ENCODE results near the gene MME.
"Not testable (repeated sequence)": the region's sequence is repeated elsewhere in the genome, so short reads cannot be mapped to it uniquely, and the experiment has no call there.

Gene MME

DNA sequence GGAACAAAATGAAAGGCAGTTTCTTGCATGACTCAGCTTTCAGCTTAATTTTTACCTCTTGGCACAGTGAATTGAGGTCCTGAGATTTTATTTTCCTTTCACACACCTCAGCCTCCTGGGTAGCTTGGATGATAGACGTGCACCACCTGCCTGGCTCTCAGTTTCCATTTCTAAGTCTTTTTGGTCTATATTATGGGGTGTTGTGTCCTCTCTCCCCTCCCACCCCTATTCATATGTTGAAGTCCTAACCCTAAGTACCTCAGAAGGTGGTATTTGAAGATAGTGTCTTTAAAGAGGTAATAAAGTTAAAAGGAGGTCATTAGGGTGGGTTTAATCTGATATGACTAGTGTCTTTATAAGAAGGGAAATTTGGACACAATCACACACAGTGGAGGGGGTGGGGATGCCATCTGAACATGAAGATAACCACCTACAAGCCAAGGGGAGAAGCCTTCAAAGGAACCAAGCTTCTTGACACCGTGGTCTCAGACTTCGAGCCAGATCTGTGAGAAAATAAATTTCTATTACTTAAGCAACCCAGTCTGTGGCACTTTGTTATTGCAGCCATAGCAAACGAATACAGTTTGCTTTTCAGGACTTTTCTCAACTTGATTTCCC is 128.2 kb downstream of the MME start:
- Histone ChIP-seq H3K9ac (peak overlapping the region; percentile 11; the same call in 1 of the 2 replicates), H3K4me2 (peak overlapping the region; percentile 38), H3K36me3 (ENCODE audit: insufficient read depth) (no peaks in the 10 kb centered on the region), H3K4me3 (IDR thresholded peaks at IDR 0.05; ENCODE audit: insufficient read depth, low read depth, low read length) (peak overlapping the region; percentile 53), H2AFZ (ENCODE audit: low read depth) (peak overlapping the region; percentile 23; the same call in 1 of the 2 replicates), H3K27ac (peak overlapping the region; percentile 68), H4K20me1 (ENCODE audit: insufficient read depth) (no peaks in the 10 kb centered on the region), H3K79me2 (ENCODE audit: insufficient read depth, low read depth) (no peaks in the 10 kb centered on the region), H3K27me3 (ENCODE audit: insufficient read depth, low read depth) (no peaks in the 10 kb centered on the region), H3K4me1 (ENCODE audit: low read depth, poor library complexity, severe bottlenecking) (peaks cover 46% of the 10 kb centered on the region)
- TF ChIP-seq, protein P1, sequence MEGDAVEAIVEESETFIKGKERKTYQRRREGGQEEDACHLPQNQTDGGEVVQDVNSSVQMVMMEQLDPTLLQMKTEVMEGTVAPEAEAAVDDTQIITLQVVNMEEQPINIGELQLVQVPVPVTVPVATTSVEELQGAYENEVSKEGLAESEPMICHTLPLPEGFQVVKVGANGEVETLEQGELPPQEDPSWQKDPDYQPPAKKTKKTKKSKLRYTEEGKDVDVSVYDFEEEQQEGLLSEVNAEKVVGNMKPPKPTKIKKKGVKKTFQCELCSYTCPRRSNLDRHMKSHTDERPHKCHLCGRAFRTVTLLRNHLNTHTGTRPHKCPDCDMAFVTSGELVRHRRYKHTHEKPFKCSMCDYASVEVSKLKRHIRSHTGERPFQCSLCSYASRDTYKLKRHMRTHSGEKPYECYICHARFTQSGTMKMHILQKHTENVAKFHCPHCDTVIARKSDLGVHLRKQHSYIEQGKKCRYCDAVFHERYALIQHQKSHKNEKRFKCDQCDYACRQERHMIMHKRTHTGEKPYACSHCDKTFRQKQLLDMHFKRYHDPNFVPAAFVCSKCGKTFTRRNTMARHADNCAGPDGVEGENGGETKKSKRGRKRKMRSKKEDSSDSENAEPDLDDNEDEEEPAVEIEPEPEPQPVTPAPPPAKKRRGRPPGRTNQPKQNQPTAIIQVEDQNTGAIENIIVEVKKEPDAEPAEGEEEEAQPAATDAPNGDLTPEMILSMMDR (conservative IDR thresholded peaks at IDR 0.05; ENCODE audit: low read depth, low read length), result no peak

- TF ChIP-seq, protein P1 (conservative IDR thresholded peaks at IDR 0.05; ENCODE audit: low read depth, low read length), result no peak
- H3K4me1 ChIP-seq (ENCODE audit: low read depth, poor library complexity, severe bottlenecking), result peaks cover 46% of the 10 kb centered on the region
- H3K27me3 ChIP-seq (ENCODE audit: insufficient read depth, low read depth), result no peaks in the 10 kb centered on the region
- H4K20me1 ChIP-seq (ENCODE audit: insufficient read depth), result no peaks in the 10 kb centered on the region
- H3K79me2 ChIP-seq (ENCODE audit: insufficient read depth, low read depth), result no peaks in the 10 kb centered on the region
- peak overlapping the region; percentile 53 for H3K27ac ChIP-seq
- H3K9ac ChIP-seq, result peak overlapping the region; percentile 8; the same call in 1 of the 2 replicates
- H3K36me3 ChIP-seq (ENCODE audit: insufficient read depth), result no peaks in the 10 kb centered on the region
- H3K4me2 ChIP-seq, result peak overlapping the region; percentile 62
- peak overlapping the region; percentile 50 for H2AFZ ChIP-seq (ENCODE audit: low read depth)
- H3K4me3 ChIP-seq (IDR thresholded peaks at IDR 0.05; ENCODE audit: insufficient read depth, low read depth, low read length), result no peak overlapping the region
Observed at GRCh38 chr3:155210736-155211135, 130.6 kb downstream of the MME start.

DNA sequence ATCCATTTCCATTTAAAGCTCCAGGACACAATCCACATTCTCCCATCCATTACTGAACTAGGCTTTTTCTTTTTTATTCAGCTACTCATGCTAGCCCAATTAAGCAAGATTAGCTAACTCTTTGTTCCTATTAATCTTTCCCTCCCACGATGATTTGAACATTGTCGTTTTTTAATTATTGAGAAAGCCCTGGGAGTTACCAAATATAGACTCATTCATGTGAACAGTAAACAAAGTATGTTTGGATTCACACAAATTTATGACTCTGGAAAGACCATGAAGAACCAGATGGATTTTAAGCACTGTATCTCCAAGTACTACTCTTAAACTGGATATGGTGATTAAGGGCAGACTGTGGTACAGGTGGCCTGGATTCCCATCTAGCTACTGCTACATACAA is 131.1 kb downstream of the MME start:
- H3K4me3 ChIP-seq (IDR thresholded peaks at IDR 0.05; ENCODE audit: insufficient read depth, low read depth, low read length), result no peak overlapping the region
- peak overlapping the region; percentile 50 for H2AFZ ChIP-seq (ENCODE audit: low read depth)
- H3K36me3 ChIP-seq (ENCODE audit: insufficient read depth), result no peaks in the 10 kb centered on the region
- H3K27ac ChIP-seq, result peak overlapping the region; percentile 53
- peak overlapping the region; percentile 8; the same call in 1 of the 2 replicates for H3K9ac ChIP-seq
- TF ChIP-seq, protein P1 (conservative IDR thresholded peaks at IDR 0.05; ENCODE audit: low read depth, low read length), result no peak
- no peaks in the 10 kb centered on the region for H3K79me2 ChIP-seq (ENCODE audit: insufficient read depth, low read depth)
- H3K27me3 ChIP-seq (ENCODE audit: insufficient read depth, low read depth), result no peaks in the 10 kb centered on the region
- peaks cover 46% of the 10 kb centered on the region for H3K4me1 ChIP-seq (ENCODE audit: low read depth, poor library complexity, severe bottlenecking)
- H3K4me2 ChIP-seq, result peak overlapping the region; percentile 62
- no peaks in the 10 kb centered on the region for H4K20me1 ChIP-seq (ENCODE audit: insufficient read depth)

DNA sequence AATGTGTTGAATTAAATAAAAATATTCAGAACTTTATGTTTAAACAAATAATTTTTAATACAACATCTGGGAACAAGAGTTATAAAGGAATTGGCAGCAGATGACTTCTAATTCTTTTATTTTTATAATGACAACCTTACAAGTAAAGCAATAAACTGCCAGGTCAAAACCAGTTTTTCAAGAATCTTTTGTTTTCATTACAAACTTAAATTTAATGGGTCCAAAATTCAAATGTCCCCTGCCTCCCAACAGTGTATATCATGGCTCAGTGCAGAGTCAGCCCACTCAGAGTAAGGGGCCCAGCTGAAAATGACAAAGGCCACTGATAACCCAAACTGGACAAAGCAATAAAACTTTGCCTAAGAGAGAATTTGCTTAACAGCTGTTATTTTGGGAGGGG is 131.8 kb downstream of the MME start:
- Histone ChIP-seq H4K20me1 (ENCODE audit: insufficient read depth) (no peaks in the 10 kb centered on the region), H3K4me3 (IDR thresholded peaks at IDR 0.05; ENCODE audit: insufficient read depth, low read depth, low read length) (no peak overlapping the region), H3K9ac (no peak overlapping the region), H3K79me2 (ENCODE audit: insufficient read depth, low read depth) (no peaks in the 10 kb centered on the region), H3K36me3 (ENCODE audit: insufficient read depth) (no peaks in the 10 kb centered on the region), H3K4me2 (peak overlapping the region; percentile 62; the same call in 1 of the 2 replicates), H3K4me1 (ENCODE audit: low read depth, poor library complexity, severe bottlenecking) (peaks cover 46% of the 10 kb centered on the region), H3K27ac (peak overlapping the region; percentile 53; the same call in 1 of the 2 replicates), H3K27me3 (ENCODE audit: insufficient read depth, low read depth) (no peaks in the 10 kb centered on the region), H2AFZ (ENCODE audit: low read depth) (no peak overlapping the region)
- TF ChIP-seq, protein P1 (conservative IDR thresholded peaks at IDR 0.05; ENCODE audit: low read depth, low read length), result no peak

GRCh38 chr3:155216007-155216406 is 135.9 kb downstream of the MME start:
- not testable (repeated sequence) for H3K27me3 ChIP-seq (ENCODE audit: insufficient read depth, low read depth); H3K4me2 ChIP-seq; H4K20me1 ChIP-seq (ENCODE audit: insufficient read depth); H3K4me3 ChIP-seq (IDR thresholded peaks at IDR 0.05; ENCODE audit: insufficient read depth, low read depth, low read length); H3K27ac ChIP-seq; H2AFZ ChIP-seq (ENCODE audit: low read depth); H3K9ac ChIP-seq; H3K79me2 ChIP-seq (ENCODE audit: insufficient read depth, low read depth); H3K36me3 ChIP-seq (ENCODE audit: insufficient read depth)
- peaks cover 16% of the 10 kb centered on the region for H3K4me1 ChIP-seq (ENCODE audit: low read depth, poor library complexity, severe bottlenecking)

All from KMS-11 (cell line).